GM18907 (cell line): ENCODE results near the gene LRRC28.
"Not testable (repeated sequence)": the region's sequence is repeated elsewhere in the genome, so short reads cannot be mapped to it uniquely, and the experiment has no call there.

Source experiments
- ATAC-seq: cut with Tn5 transposase; IDR thresholded peaks from one replicate; pipeline ENCODE4 v1.9.1; 2021; ENCODE audit warnings: mild to moderate bottlenecking, moderate library complexity; ENCODE audit not compliant: unreplicated experiment

The LRRC28 gene

DNA sequence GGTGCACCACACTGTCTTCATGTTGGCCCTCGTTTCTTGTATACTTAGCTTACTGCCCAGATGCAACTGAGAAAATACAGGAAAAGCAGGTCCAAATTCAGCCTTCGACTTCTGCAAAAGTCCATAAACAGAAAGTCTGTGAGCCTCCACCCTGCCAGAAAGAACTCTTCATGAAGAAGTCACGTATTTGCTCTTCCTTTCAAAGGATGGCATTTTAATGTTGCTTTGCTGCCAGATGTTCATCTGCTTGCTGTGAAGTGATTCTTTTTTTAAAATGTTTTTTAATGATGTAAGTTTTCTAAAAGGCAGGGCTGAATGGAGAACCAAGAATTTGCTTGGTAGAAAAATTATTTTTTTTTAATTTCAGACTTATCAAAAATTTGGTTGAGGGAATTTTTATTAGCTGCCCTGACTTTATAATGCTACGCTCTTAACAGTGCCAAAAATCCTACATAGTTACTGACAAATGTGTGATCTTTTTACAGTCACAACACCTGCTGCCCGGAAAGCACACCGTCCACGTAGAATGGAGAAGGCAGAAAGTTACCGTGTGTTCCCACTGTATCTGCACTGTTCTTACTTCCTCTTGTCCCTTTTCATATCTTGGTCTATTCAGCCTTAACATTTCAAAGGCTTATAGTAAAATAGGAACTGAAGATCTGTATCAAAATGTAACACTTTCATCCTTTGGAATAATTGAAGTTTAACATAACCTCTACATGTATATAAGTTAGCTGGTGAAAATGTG is 136.3 kb downstream of the LRRC28 start:
- ATAC-seq: no peak

DNA sequence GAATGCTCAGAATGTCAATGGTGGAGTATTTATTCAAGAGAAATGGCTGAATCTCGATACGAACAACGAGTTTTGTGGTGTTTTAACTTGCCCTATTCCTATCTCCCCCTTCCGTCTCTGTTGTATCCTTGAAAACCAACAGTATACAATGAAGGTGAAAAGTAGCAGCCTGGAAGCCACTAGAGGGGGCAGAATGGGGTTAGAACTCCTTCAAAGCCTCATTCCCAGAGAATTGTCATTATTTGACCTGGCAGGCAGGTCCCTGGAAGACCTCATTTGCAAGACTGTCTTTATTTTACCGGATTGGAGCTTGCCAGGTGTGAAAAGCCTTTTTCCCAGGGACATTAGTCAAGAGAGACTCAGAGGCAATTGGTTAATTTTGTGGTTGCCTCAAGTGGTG is 139.4 kb downstream of the LRRC28 start:
- ATAC-seq: no peak

DNA sequence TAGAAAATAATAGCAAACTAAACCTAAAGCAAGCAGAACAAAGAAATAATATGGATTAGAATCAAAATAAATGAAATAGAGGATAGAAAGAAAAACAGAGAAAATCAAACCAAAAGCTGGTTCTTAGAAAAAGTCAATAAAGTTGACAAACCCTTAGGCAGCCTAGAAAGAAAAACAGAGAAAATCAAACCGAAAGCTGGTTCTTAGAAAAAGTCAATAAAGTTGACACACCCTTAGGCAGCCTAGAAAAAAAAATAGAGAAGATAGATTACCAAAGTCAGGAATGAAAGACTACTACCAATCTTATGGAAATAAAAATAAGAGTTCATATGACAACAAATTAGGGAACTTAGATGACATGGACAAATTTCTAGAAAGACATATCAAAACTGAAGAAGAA is 142.4 kb downstream of the LRRC28 start:
- no peak for ATAC-seq

DNA sequence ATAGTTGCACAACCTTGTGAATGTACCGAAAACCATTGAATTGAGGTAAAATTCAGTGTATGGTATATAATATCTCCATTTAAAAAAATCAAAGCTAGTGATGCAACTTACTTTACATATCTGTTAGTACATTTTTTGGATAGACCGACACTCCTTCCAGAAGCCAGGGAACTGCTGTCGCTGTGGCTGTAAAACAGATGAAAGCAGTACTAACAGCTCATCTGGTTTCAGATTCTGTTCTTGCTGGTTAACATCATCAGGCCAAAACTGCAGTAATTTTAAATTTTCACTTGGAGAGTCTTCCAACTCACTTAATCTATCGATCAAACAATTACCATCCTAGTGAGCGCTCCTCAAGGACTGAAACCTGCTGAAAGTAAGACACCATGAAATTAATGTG is 145.1 kb downstream of the LRRC28 start:
- ATAC-seq: no peak

DNA sequence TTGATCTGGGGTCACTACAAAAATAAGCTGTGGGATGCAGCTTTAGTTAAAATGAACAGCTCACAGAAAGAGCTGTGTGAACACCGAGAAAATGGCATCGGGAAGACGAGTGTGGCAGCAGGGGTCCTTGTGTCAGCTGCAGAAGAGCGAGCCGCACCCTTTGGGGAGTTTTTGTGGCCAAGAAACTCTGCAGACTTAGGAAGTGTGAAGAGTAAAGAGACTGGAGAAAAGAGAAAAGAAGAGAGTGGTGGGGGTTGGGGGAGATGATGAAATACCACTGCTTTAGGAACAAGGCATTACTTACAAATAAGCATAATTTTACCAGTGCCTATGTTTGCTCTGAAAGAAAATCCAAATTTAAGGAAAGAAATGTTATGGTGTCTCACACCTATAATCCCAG is 147.8 kb downstream of the LRRC28 start:
- no peak for ATAC-seq

DNA sequence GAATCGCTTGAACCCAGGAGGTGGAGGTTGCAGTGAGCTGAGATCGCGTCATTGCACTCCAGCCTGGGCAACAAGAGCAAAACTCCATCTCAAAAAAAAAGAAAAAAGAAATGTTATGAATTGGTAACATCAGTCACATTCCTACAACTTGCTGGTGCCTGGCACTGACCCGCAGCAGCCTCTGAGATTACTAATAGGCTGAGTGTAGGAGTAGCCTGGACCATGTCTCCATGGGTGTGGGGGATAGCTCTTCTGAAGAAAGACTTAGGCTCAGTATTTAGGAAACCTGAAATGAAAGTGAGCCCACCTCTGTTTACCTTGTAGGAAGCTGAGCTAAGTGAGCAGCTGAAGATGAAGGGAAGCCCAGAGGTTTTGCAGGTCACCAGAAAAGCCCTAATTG is 148.3 kb downstream of the LRRC28 start:
- ATAC-seq: no peak

DNA sequence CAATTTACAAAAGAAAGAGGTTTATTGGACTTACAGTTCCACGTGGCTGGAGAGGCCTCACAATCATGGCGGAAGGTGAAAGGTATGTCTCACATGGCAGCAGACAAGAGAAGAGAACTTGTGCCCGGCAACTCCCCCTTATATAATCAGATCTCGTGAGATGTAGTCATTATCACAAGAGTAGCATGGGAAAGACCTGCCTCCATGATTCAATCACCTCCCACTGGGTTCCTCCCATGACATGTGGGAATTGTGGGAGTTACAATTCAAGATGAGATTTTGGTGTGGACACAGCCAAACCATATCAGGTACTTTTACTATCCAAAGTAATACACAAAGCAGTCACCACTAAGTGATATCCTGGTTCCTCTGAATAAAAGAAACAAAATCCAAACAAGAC is 149.9 kb downstream of the LRRC28 start:
- ATAC-seq: not testable (repeated sequence)

DNA sequence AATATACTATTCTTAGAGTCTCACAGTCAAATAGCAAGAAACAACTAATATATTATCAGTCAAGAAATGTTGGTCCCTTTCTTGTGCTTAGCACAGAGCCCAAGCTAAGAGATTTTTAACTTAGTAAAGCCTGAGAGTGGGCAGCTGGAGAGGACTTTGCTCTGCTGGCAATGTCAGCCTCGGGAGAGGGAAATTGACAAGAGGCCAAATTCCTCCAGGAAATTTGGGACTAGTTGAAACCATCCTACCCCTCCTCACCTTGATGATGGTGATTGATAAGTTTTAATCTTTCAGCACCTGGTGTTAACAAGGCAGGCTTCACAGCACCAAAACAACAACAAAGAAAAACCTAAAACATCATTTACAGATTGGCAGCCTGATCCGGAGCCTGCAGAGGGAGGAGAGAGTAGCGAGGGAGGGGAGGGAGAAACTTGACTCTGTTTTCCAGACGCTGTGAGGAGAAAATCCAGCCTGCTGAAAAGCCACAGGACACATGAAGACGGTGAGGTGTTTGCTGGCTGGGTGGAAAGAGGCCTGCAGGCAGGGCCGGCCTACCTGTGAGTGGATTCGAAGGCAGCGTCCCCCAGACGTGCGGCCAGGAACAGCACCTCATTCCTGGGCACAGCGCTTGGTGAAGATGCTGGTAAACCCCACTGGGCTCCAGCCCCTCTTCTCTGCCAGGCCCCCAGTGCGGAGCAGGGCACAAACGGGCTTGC is 150.9 kb downstream of the LRRC28 start:
- no peak for ATAC-seq

DNA sequence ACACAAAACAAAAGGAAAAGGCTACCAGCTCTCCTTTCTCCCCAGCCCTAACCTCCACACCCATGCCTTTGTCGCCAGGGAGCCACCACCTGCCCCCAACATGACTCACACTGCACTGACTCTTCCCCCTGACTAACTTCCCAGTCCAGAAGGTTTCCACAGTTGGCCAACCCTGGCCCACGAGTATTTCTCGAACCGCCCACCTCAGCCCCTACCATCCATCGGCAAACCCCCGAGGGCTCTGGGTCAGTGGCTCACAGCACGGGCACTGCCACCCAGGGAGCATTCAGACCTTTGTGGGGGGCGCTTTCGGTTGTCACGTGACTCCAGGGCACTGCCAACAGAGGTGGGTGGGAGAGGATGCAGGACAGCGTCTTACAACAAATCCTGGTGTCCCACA is 152.3 kb downstream of the LRRC28 start:
- no peak for ATAC-seq

DNA sequence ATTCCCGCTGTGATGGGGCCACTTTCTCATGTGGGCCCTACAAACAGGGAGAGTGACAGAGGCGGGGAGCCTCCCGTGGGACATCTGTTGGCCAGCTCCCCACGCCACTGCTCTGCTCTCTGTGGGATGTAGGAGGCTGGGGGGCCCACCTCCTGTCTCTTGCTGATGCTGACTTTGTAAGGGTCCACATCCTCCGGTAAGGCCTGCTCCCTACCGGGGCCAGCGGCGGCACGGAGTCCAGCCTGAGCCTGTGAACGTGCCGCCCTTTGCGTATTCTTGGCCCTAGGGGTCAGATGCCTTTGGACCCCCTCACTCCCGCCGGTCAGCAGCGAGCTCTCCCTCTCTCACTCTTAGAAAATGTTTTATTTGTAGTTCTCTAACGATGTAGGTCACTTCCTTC is 153.2 kb downstream of the LRRC28 start:
- ATAC-seq: no peak

DNA sequence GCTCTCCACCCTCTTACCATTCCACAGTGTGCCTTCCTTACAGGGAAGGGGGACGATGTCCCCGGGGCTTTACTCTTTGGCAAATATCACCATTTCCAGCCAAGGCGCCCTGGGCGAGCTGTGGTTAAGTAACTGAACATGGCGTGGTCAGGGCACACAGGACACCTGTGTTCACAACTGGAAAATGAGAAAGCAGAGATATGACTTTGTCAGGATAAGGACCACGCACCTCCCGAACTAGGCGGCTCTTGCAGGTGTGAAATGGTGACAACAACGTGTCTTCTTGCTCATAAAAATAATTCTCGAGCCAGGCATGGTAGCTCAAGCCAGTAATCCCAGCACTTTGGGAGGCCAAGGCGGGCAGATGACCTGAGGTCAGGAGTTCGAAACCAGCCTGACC is 154.8 kb downstream of the LRRC28 start:
- no peak for ATAC-seq

DNA sequence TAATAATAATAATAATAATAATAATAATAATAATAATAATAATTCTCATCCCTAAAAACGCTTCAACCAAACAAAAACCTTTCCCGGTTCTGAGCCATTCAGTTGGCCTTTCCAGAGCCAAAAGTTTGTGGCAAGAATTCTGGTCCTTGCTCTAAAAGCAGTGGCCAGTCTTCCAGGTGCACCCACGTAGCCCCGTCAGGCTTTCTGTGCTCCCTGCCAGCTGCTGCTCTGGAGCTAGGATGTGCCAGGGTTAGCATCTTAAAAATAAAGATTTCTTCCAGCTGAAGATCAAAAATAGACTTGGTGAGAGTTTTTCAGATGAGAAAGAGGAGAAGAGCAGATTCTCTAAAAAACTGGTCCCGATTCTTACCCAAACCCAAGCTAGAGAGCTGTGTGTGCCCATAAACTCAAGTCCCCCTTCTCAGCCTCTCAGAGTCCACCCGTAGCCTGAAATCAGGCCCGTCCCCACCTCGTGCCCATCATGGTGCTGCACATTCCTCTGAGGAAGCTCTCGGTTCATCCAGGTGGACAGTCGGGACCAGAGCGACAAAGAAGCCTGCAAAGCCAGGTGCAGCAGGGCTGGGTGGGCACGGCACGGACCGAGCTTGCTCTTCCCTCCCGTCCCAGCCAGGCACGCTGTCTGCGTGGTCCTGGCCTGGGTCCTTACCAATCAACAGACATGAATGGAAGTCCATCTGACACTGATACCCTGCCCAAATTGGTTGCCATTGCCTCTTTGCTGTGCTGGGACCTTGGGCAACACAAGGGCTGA is 155.6 kb downstream of the LRRC28 start:
- ATAC-seq: no peak

DNA sequence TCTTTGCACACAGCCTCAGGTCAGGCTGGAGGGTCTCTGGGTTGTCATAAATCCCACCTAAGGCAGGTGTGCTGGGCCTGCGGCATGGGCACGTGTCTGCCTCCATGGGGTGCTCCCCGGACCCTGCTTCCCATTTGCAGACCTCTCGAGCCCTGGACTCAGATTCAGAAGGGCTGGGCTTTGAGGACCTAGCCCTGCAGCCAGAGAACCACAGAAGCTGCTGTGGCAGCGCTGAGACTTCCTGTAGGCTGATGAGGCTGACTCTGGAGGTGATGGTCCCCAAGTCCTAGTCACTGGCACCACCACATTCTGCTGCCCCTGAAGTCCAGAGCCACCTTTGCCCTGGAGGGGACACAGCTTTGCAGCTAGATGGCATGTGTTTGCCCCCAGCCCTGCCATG is 156.4 kb downstream of the LRRC28 start:
- no peak for ATAC-seq

DNA sequence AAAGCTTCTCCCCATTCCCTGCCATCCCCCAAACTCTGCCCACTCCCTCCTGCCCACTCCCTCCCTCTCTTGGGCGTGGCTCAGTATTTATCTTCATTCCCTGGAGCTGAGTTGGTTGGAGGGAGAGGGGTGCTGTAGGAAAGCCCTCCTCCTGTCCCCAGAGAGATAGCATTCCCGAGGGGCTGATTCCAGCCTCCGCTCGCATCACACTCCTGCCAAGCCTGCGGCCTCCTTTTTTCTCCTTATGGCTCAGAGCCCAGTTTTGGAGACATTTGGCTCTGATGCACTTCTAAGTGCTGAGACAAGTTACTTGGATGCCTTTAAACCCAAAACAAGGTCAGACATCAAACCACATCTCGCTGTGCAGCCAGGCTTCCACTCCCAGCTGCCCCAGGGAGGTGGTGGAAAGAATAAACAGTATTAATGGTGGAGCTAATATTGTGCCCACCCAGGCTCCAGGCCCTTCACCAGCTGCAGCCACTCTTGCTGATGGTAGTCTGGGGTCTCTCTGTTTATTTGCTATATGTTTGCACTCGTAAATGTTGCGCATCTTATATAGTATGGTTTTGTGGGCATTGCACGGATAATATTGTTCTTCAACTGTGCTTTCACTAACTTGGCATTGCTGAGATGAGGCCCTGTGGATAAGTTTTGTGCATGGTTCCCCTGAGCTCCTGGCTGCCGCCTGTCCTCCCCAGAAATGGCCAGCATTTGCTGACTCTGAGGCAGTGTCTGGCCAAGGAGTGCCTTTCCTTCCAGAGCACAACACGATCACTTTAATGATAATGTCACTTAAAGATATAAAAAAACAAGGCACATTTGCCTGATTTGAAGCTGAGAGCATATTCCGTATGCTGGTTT is 157.2 kb downstream of the LRRC28 start:
- ATAC-seq: no peak

DNA sequence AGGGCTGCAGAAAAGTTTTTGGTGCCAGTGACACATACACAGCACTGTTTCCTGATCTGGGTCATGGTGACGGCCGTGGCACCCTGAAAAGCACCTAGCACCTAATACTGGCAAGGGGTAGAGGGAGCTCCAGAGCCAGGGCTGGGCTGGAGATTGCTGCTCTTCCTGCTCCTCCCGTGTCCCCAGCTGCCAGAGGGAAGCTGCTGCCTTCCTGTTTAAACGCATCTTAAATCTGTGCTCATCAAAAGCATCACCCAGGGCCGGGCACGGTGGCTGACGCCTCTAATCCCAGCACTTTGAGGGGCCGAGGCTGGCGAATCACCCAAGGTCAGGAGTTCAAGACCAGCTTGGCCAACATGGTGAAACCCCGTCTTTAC is 157.8 kb downstream of the LRRC28 start:
- ATAC-seq: peak; percentile 60

DNA sequence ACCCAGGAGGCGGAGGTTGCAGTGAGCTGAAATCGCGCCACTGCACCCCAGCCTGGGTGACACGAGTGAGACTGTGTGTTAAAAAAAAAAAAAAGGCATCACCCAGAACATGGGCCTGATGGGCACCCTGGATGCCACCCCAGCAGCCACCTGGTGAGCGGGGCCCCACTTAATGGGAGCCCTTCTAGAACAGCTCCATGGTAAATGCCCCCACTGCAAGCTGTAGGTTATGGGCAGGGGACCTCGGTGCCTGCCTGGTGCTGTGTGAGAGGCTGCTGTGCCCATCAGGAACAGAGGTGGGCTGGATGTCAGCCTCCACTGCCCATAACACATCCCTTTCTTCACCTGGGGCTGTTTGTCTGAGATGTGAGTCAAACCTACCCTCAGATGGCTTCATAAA is 158.3 kb downstream of the LRRC28 start:
- no peak for ATAC-seq

DNA sequence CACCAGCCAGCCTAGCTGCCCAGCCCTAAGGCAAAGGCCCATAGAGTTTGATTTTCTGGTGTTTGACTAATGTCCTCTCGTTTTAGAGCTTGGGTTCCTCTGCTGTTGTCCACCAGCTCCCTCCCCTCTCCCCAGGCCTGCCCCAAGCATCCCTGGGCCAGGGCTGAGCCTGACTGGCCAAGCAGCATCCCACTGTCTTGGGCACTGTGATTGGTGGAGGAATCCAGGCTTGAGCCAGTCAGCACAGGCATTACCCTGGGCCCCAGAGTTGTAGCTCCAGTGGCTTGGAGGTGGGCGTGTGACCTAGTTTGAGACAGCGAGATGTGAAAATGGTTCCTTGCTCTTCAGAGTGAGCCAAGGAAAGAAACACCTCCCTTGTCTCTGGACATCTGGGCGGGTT is 159.2 kb downstream of the LRRC28 start:
- no peak for ATAC-seq

DNA sequence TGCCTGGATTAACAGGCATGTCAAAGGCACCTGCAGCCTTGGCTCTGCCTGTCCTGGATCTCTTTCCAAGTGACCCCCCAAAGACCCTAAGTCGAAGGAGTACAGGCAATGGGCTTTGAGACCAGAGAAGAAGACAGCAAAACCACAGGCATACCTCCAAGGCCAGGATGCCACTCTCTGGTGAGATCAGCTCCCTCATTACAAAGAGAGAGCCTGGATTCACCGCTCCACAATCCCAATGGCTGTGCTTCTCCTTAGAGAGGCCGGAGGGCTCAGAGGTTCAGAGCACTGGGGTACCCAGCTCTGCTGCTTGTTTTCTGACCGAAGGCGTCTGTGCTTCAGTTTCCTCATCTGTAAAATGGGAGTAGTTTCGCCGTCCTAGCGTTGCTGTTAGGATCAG is 160.0 kb downstream of the LRRC28 start:
- ATAC-seq: no peak

DNA sequence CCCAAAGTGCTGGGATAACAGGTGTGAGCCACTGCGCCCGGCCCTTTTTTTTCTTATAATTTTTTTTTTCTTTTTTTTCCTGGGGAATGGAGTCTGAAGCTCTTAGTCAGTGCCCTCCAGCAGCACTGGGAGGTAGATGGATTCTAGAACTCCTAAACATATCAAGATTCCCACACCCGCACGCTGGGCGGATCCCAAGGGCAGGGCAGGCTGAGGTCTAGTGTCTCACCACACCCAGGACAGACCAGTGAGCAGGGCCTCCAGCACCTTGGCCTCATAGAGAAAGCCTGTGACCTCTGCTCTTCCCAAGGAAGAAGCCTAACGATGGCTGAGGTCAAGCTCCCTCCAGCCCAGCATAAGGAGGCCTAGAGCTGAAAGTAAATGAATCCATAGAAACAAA is 160.8 kb downstream of the LRRC28 start:
- no peak for ATAC-seq

DNA sequence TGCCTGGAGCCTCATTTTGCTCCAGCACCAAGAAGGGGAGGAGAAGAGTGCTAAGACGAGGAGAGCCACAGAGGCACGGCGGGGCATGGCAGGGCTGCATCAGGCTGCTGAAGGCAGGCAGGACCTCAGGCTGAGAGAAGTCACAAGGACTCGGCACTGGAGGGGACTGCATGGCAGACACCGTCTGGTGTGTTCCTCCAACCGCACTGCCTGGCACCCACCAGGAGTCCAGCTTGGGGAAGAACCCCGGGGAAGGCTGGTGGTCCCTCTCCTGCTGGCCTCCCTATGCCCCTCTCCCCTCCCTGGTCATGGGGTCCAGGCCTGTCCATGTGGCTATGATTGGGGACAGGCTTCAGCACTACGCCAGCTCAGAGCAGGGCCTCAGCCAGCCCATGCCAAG is 161.3 kb downstream of the LRRC28 start:
- no peak for ATAC-seq
